H1 (cell line): ENCODE measurements around the gene UMAD1. TPM values are rescaled to one million over a fixed set of nuclear protein-coding genes. Genes with fewer than 3 reads are reported as not detected.

Experiments
- CTCF ChIA-PET: fragments of 300-600 bp; sonication (Branson Sonifier 250); formaldehyde crosslinking; loops from one replicate; lab custom pipeline; 2021; ENCODE audit not compliant: partially characterized antibody; lab: Charles Lee
- POLR2A ChIA-PET: fragments of 300-600 bp; sonication (Branson Sonifier 250); formaldehyde crosslinking; loops from one replicate; lab custom pipeline; 2021; ENCODE audit warnings: inconsistent platforms; ENCODE audit not compliant: partially characterized antibody; lab: Charles Lee
- DNase-seq, 2 experiments: peaks; one replicate each; pipeline versions ENCODE4 v3.0.0 to v3.0.0-alpha.2; 2010 to 2022; ENCODE audit warnings: low spot score in 2 of 2, low read depth in 1 of 2, mixed read lengths in 1 of 2
- FAIRE-seq: peaks from 2 replicates; lab custom pipeline; 2011; peaks lifted over from hg19 to GRCh38; lab: Jason Lieb, UNC
- H2AFZ ChIP-seq: 2 replicates; pipeline ENCODE4 v1.8.1; 2012; ENCODE audit warnings: low read length, inconsistent platforms
- H2AK5ac ChIP-seq: 2 replicates; pipeline ENCODE4 v1.6.1; 2013; ENCODE audit warnings: low read depth, low read length
- H2BK120ac ChIP-seq: replicated peaks from 2 replicates; pipeline ENCODE3; 2013; ENCODE audit warnings: low read depth, low read length, inconsistent platforms
- H2BK12ac ChIP-seq: 2 replicates; pipeline ENCODE4 v1.6.1; 2013; ENCODE audit warnings: low read depth, low read length
- H2BK15ac ChIP-seq: 2 replicates; pipeline ENCODE4 v1.6.1; 2013; ENCODE audit warnings: low read length
- H2BK20ac ChIP-seq: 2 replicates; pipeline ENCODE4 v1.6.1; 2013; ENCODE audit warnings: low read length
- H2BK5ac ChIP-seq: 2 replicates; pipeline ENCODE4 v1.6.1; 2013; ENCODE audit warnings: low read depth, low read length
- H3K14ac ChIP-seq: 2 replicates; pipeline ENCODE4 v1.6.1; 2013; ENCODE audit warnings: inconsistent platforms; ENCODE audit not compliant: insufficient read length
- H3K18ac ChIP-seq: 2 replicates; pipeline ENCODE4 v1.6.1; 2013; ENCODE audit warnings: low read length; ENCODE audit errors: extremely low read depth
- H3K23ac ChIP-seq: 2 replicates; pipeline ENCODE4 v1.6.1; 2013; ENCODE audit warnings: inconsistent platforms; ENCODE audit not compliant: insufficient read length
- H3K23me2 ChIP-seq: 2 replicates; pipeline ENCODE4 v1.6.1; 2013; ENCODE audit warnings: low read depth, low read length
- H3K27ac ChIP-seq: 2 replicates; pipeline ENCODE4 v1.6.1; 2011; ENCODE audit warnings: low read depth, low read length, inconsistent platforms
- H3K27me3 ChIP-seq, 4 experiments: replicated peaks in 1 of 4; 1 replicate in 1 of 4; 2 replicates in 3 of 4; pipeline versions ENCODE4 v1.6.1 to v1.8.1; 2011 to 2013; ENCODE audit warnings: low read length in 3 of 4, mild to moderate bottlenecking in 3 of 4, inconsistent platforms in 2 of 4, mixed read lengths in 2 of 4, moderate library complexity in 1 of 4; ENCODE audit not compliant: control insufficient read depth in 3 of 4, insufficient read depth in 3 of 4; ENCODE audit errors: extremely low read depth in 1 of 4
- H3K36me3 ChIP-seq, 4 experiments: 2 replicates each; pipeline versions ENCODE4 v1.6.1 to v1.8.1; 2011 to 2013; ENCODE audit warnings: mild to moderate bottlenecking in 4 of 4, low read length in 3 of 4, moderate library complexity in 2 of 4, control low read depth in 1 of 4, inconsistent platforms in 1 of 4; ENCODE audit not compliant: insufficient read depth in 4 of 4, control insufficient read depth in 2 of 4
- H3K4ac ChIP-seq: replicated peaks from 2 replicates; pipeline ENCODE3; 2013; ENCODE audit warnings: low read length, low read depth, mixed read lengths, inconsistent platforms; ENCODE audit not compliant: insufficient read length
- H3K4me1 ChIP-seq, 4 experiments: replicated peaks in 1 of 4; 1 replicate in 1 of 4; 2 replicates in 3 of 4; pipeline versions ENCODE4 v1.6.1 to v1.8.1; 2011 to 2013; ENCODE audit warnings: low read length in 3 of 4, inconsistent platforms in 2 of 4, mixed read lengths in 1 of 4; ENCODE audit not compliant: insufficient read depth in 4 of 4, control insufficient read depth in 3 of 4
- H3K4me2 ChIP-seq, 2 experiments: 2 replicates each; pipeline versions ENCODE4 v1.6.1 to v1.8.1; 2011 to 2013; ENCODE audit warnings: low read depth in 2 of 2, low read length in 2 of 2, control low read depth in 1 of 2, inconsistent platforms in 1 of 2, mild to moderate bottlenecking in 1 of 2; ENCODE audit not compliant: insufficient read depth in 1 of 2
- H3K4me3 ChIP-seq, 4 experiments: fragments of 200-600, 300-600 bp in 1 of 4; sonication (generic), shearing (Covaris generic), sonication (Bioruptor Twin) in 1 of 4; 2 replicates each; pipeline versions ENCODE4 v1.5.1 to v1.8.1; 2011 to 2016; ENCODE audit warnings: low read length in 4 of 4, low read depth in 3 of 4, control low read depth in 2 of 4, inconsistent platforms in 2 of 4, mild to moderate bottlenecking in 2 of 4, mixed read lengths in 1 of 4, moderate library complexity in 1 of 4; ENCODE audit not compliant: insufficient read depth in 2 of 4; ENCODE audit errors: extremely low read depth in 1 of 4
- H3K56ac ChIP-seq: replicated peaks from 2 replicates; pipeline ENCODE3; 2013; ENCODE audit warnings: low read depth, mild to moderate bottlenecking, mixed read lengths, low read length, inconsistent platforms; ENCODE audit not compliant: insufficient read length
- H3K79me1 ChIP-seq: 2 replicates; pipeline ENCODE4 v1.6.1; 2013; ENCODE audit warnings: low read depth, low read length, control low read depth
- H3K79me2 ChIP-seq, 2 experiments: 2 replicates each; pipeline versions ENCODE4 v1.6.1 to v1.8.1; 2012 to 2013; ENCODE audit warnings: low read length in 2 of 2, mild to moderate bottlenecking in 2 of 2, inconsistent platforms in 1 of 2; ENCODE audit not compliant: insufficient read depth in 2 of 2, control insufficient read depth in 1 of 2
- H3K9ac ChIP-seq, 4 experiments: replicated peaks in 1 of 4; 1 replicate in 1 of 4; 2 replicates in 3 of 4; pipeline versions ENCODE4 v1.6.1 to v1.8.1; 2011 to 2013; ENCODE audit warnings: low read depth in 3 of 4, low read length in 3 of 4, control low read depth in 2 of 4, mild to moderate bottlenecking in 2 of 4, moderate library complexity in 2 of 4, inconsistent platforms in 1 of 4; ENCODE audit errors: extremely low read depth in 1 of 4
- H3K9me3 ChIP-seq, 2 experiments: 2 replicates each; pipeline versions ENCODE4 v1.6.1 to v1.8.1; 2012 to 2013; ENCODE audit warnings: mild to moderate bottlenecking in 2 of 2, moderate library complexity in 2 of 2, control low read depth in 1 of 2, inconsistent platforms in 1 of 2, low read depth in 1 of 2, low read length in 1 of 2, mixed read lengths in 1 of 2; ENCODE audit not compliant: insufficient read depth in 2 of 2
- H4K20me1 ChIP-seq, 2 experiments: replicated peaks in 1 of 2; 2 replicates each; pipeline versions ENCODE3 to v1.8.1; 2011 to 2013; ENCODE audit warnings: inconsistent platforms in 2 of 2, low read length in 2 of 2, mild to moderate bottlenecking in 1 of 2; ENCODE audit not compliant: insufficient read depth in 2 of 2, control insufficient read depth in 1 of 2
- H4K5ac ChIP-seq: 2 replicates; pipeline ENCODE4 v1.6.1; 2013; ENCODE audit warnings: low read length, low read depth, mixed read lengths, inconsistent platforms; ENCODE audit not compliant: insufficient read length
- H4K8ac ChIP-seq: 2 replicates; pipeline ENCODE4 v1.8.0; 2013; ENCODE audit warnings: mild to moderate bottlenecking, moderate library complexity, low read length, inconsistent platforms; ENCODE audit not compliant: insufficient read depth; ENCODE audit errors: extremely low read depth
- H4K91ac ChIP-seq: replicated peaks from 2 replicates; pipeline ENCODE3; 2013; ENCODE audit warnings: low read length, mixed read lengths, inconsistent platforms; ENCODE audit not compliant: insufficient read length
- ASH2L ChIP-seq: fragments of 200-600, 300-600 bp; sonication (generic); IDR thresholded peaks from one replicate; pipeline ENCODE4 v1.7.1; 2017; ENCODE audit warnings: low read length
- CHD1 ChIP-seq: IDR thresholded peaks from 2 replicates; pipeline ENCODE4 v1.6.1; 2012; ENCODE audit warnings: low read depth, low read length, improper control_type of control experiment
- EGR1 ChIP-seq: IDR thresholded peaks from 2 replicates; pipeline ENCODE4 v1.6.1; 2011; ENCODE audit warnings: low read depth, low read length, borderline replicate concordance
- WGBS, 2 experiments: shearing (Covaris generic) in 1 of 2; methylation state at CpG; one replicate each; pipeline versions ENCODE4 v1.1.6 to v1.1.7; 2013 to 2015; ENCODE audit warnings: low lambda C conversion rate in 2 of 2, mixed read lengths in 2 of 2, inconsistent platforms in 1 of 2, low coverage in 1 of 2, missing lambda C conversion rate in 1 of 2; ENCODE audit not compliant: insufficient replicate concordance in 2 of 2, insufficient coverage in 1 of 2, insufficient read length in 1 of 2; ENCODE audit errors: extremely low coverage in 1 of 2, missing lambda C conversion rate in 1 of 2; 5-methylcytosine and 5-hydroxymethylcytosine counted together
- polyA plus RNA-seq, 7 experiments: library from polyadenylated mRNA; depleted of rRNA in 3 of 7; stranded (reverse) in 5 of 7; unstranded in 2 of 7; fragments of >200 nt in 5 of 7; fragments of 200-250 nt in 2 of 7; gene quantifications; 1 replicate in 5 of 7; 2 replicates in 1 of 7; 4 replicates in 1 of 7; pipeline versions ENCODE4 v1.2.1 to v1.2.3, GENCODE V29; 2011 to 2013; ENCODE audit warnings: missing spikeins in 2 of 7, mixed read lengths in 2 of 7
- total RNA-seq: library from RNA; stranded (reverse); fragmentation: NEBNext Ultra II Directional; extraction: Animal tissue kit (Norgen Biotek cat#: 25700); gene quantifications from 2 replicates; pipeline ENCODE4 v1.2.1, GENCODE V29; 2021

UMAD1 gene
- total and polyA plus RNA-seq, 2 of the 8 experiments (the other 6 are each of a cell fraction or from before 2014, with no cell fraction given): 10.4 to 12.3 TPM

DNA sequence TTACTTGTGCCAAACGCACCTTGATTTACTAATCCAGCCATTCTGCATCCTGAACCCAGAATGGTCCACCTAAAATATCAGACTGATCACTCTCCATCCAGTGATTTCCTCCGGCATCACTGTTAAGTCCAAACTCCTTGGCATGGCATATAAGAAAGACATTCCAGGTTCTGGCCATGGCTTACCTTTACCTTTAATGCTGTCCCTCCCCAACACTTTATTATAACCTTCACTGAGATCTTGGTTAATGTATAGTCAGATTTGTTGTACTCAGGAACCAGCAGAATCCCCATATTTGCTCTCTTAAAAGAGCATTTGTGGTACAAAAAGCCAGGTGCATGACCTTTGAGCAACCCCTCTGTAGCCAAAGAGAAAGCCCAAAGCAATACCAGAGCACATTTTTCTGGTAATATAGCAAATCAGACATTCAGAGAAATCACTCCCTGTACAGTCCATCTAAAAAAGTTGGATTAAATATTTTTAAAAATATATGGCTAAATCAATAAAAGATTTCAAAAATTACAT, 10.2 kb downstream of the UMAD1 start:
- Histone ChIP-seq H3K79me1 (peaks cover 3% of the 10 kb centered on the region), H2BK12ac (no peak overlapping the region), H2BK15ac (no peak overlapping the region), H4K20me1 (no peaks in the 10 kb centered on the region), H4K8ac (no peak overlapping the region), H3K27me3 (no peaks in the 10 kb centered on the region), H2BK120ac (no peak overlapping the region), H4K5ac (no peak overlapping the region), H3K14ac (no peak overlapping the region), H2BK20ac (no peak overlapping the region), H3K4me1 (peaks cover 0 to 3% (median 1%) of the 10 kb centered on the region in 4 experiments; a peak in 1 of 7 replicates), H3K18ac (no peak overlapping the region), H3K79me2 (peaks cover 0 to 25% of the 10 kb centered on the region in 2 experiments; a peak in 3 of 4 replicates), H3K4me3 (no peak overlapping the region), H3K23me2 (no peaks in the 10 kb centered on the region), H2AK5ac (no peak overlapping the region), H3K27ac (no peak overlapping the region), H3K4ac (no peak overlapping the region), H3K56ac (no peak overlapping the region), H2AFZ (no peak overlapping the region), H3K23ac (no peak overlapping the region), H3K4me2 (no peak overlapping the region), H3K9me3 (no peaks in the 10 kb centered on the region), H2BK5ac (no peak overlapping the region), H4K91ac (no peak overlapping the region), H3K36me3 (no peaks in the 10 kb centered on the region), H3K9ac (no peak overlapping the region)
- DNase-seq: no peak
- ChIA-PET POLR2A (no interaction called here), CTCF (interaction anchor here (1.2 to 1.4 kb wide), 2 partner anchors 8 to 391 kb away, joined by 3 to 4 read pairs; no protein-coding TSS in a partner anchor)
- no peak for TF ChIP-seq CHD1
- no peak for TF ChIP-seq ASH2L
- TF ChIP-seq EGR1: no peak
- no peak for FAIRE-seq
- 82% methylated on average over 2 of the region's 2 CpGs; no CpG with 5 or more reads in 1 of the 2 experiments for WGBS, 2 experiments
